Skeletal muscle satellite cell (primary cell): ENCODE results near the gene TRAPPC8. TPM values are rescaled to one million over a fixed set of nuclear protein-coding genes. Genes with fewer than 3 reads are reported as not detected.

ENCODE experiments used
- small RNA-seq: library from RNA; depleted of rRNA; stranded (forward); fragments of <200 nt; gene quantifications from one replicate; pipeline ENCODE3, GENCODE V24; 2012

Gene TRAPPC8

Small RNAs within 50 kb of the gene (small RNA-seq; reads per million reads assigned to genes)
- not detected for gene RNU6-1050P
